SU-DHL-6 (cell line): ENCODE data around the gene KRT14.

Source experiments
- H2AFZ ChIP-seq: fragments of 200-600 bp; sonication (generic); 2 replicates; pipeline ENCODE4 v1.6.1; 2014; ENCODE audit warnings: low read depth, mild to moderate bottlenecking, moderate library complexity, mixed read lengths, antibody characterized with exemption, low read length; ENCODE audit not compliant: severe bottlenecking
- H3F3A ChIP-seq: fragments of 200-600 bp; shearing (Covaris generic); 2 replicates; pipeline ENCODE4 v1.6.0; 2016; ENCODE audit warnings: antibody characterized with exemption, mild to moderate bottlenecking; ENCODE audit not compliant: insufficient read depth
- H3K27ac ChIP-seq: fragments of 200-600 bp; sonication (generic); 2 replicates; pipeline ENCODE4 v1.5.1; 2016; ENCODE audit warnings: low read depth, mild to moderate bottlenecking, low read length, moderate library complexity, mixed read lengths
- H3K27me3 ChIP-seq: fragments of 200-600 bp; sonication (generic), shearing (Covaris generic); 2 replicates; pipeline ENCODE4 v1.6.0; 2014; ENCODE audit warnings: mild to moderate bottlenecking, low read length
- H3K36me3 ChIP-seq: fragments of 200-600 bp; sonication (generic); 2 replicates; pipeline ENCODE4 v1.6.1; 2014; ENCODE audit warnings: mild to moderate bottlenecking, low read length, mixed read lengths
- H3K4me2 ChIP-seq: fragments of 300-600, 200-600 bp; shearing (Covaris generic), sonication (generic); 2 replicates; pipeline ENCODE4 v1.6.0; 2014; ENCODE audit warnings: low read length, low read depth, mild to moderate bottlenecking; ENCODE audit not compliant: poor library complexity, severe bottlenecking
- H3K4me3 ChIP-seq: fragments of 200-600 bp; sonication (generic); 2 replicates; pipeline ENCODE4 v1.5.1; 2014; ENCODE audit warnings: antibody characterized with exemption, low read length, mild to moderate bottlenecking, mixed read lengths; ENCODE audit not compliant: insufficient read depth, poor library complexity, severe bottlenecking
- H3K79me2 ChIP-seq: fragments of 200-600 bp; sonication (generic); 2 replicates; pipeline ENCODE4 v1.6.1; 2014; ENCODE audit warnings: mild to moderate bottlenecking, low read length, moderate library complexity; ENCODE audit not compliant: insufficient read depth
- H3K9ac ChIP-seq: fragments of 200-600 bp; sonication (generic); 2 replicates; pipeline ENCODE4 v1.7.0; 2014; ENCODE audit warnings: mild to moderate bottlenecking, low read length
- H3K9me2 ChIP-seq: fragments of 200-600 bp; sonication (generic); replicated peaks from 2 replicates; pipeline ENCODE4 v1.6.1; 2014; ENCODE audit warnings: low read length; ENCODE audit not compliant: insufficient read depth
- H3K9me3 ChIP-seq: fragments of 200-600 bp; sonication (generic); 2 replicates; pipeline ENCODE4 v1.6.1; 2014; ENCODE audit warnings: low read length, mixed read lengths; ENCODE audit not compliant: insufficient read depth
- H4K20me1 ChIP-seq: fragments of 200-600 bp; sonication (generic); 2 replicates; pipeline ENCODE4 v1.6.1; 2014; ENCODE audit warnings: low read depth, mild to moderate bottlenecking, antibody characterized with exemption, low read length, moderate library complexity, mixed read lengths
- CTCF ChIP-seq: fragments of 200-600 bp; sonication (generic); IDR thresholded peaks from one replicate; pipeline ENCODE4 v1.5.1; 2017; ENCODE audit warnings: antibody characterized with exemption, mild to moderate bottlenecking, low read length, moderate library complexity; ENCODE audit not compliant: insufficient read depth, poor library complexity, severe bottlenecking
- EZH2phosphoT487 ChIP-seq: fragments of 200-600 bp; sonication (generic), shearing (Covaris generic); conservative IDR thresholded peaks from 2 replicates; pipeline ENCODE4 v1.6.1; 2018; ENCODE audit warnings: mild to moderate bottlenecking, antibody characterized with exemption, low read length, moderate library complexity, mixed read lengths

The KRT14 gene

DNA sequence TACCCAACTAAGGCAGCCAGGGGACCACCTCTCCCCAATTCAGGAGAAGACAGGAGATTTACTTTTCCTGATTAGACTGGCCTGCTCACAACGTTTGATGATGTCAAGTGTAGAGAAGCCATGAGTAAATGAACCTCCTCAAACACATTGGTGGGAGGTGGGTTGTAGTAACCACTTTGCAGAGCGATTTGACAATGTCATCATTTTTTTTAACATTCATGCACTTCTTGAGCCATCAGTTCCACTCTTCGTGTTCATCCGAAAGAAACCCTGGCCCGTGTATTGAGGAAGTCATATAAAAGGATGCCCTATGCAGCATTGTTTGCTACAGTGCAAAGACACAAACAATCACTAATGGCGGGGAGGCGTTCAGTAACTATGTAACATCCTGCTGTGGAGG lies 53.1 kb downstream of the KRT14 start:
- H3K9me2 ChIP-seq, result no peaks in the 10 kb centered on the region
- H3K4me3 ChIP-seq, result no peak overlapping the region
- H3K27ac ChIP-seq, result no peak overlapping the region
- TF ChIP-seq EZH2phosphoT487 (no peak), CTCF (no peak)
- H3K27me3 ChIP-seq, result peaks cover 4% of the 10 kb centered on the region; the same call in 1 of the 2 replicates
- H3K9ac ChIP-seq, result no peak overlapping the region
- no peaks in the 10 kb centered on the region for H3K9me3 ChIP-seq
- H3K36me3 ChIP-seq, result no peaks in the 10 kb centered on the region
- H3F3A ChIP-seq, result no peaks in the 10 kb centered on the region
- no peak overlapping the region for H2AFZ ChIP-seq
- H3K4me2 ChIP-seq, result no peak overlapping the region
- no peaks in the 10 kb centered on the region for H4K20me1 ChIP-seq
- no peaks in the 10 kb centered on the region for H3K79me2 ChIP-seq

GRCh38 chr17:41532947-41533570 lies 53.6 kb downstream of the KRT14 start:
- Histone ChIP-seq H4K20me1 (no peaks in the 10 kb centered on the region), H3K9ac (no peak overlapping the region), H3K9me3 (no peaks in the 10 kb centered on the region), H3K27me3 (peaks cover 4% of the 10 kb centered on the region; the same call in 1 of the 2 replicates), H3K27ac (no peak overlapping the region), H2AFZ (no peak overlapping the region), H3F3A (no peaks in the 10 kb centered on the region), H3K36me3 (no peaks in the 10 kb centered on the region), H3K79me2 (no peaks in the 10 kb centered on the region), H3K4me2 (no peak overlapping the region), H3K9me2 (no peaks in the 10 kb centered on the region), H3K4me3 (no peak overlapping the region)
- TF ChIP-seq CTCF (no peak), EZH2phosphoT487 (no peak)
